ENCODE measurements around the gene HIVEP3.

The HIVEP3 gene

DNA sequence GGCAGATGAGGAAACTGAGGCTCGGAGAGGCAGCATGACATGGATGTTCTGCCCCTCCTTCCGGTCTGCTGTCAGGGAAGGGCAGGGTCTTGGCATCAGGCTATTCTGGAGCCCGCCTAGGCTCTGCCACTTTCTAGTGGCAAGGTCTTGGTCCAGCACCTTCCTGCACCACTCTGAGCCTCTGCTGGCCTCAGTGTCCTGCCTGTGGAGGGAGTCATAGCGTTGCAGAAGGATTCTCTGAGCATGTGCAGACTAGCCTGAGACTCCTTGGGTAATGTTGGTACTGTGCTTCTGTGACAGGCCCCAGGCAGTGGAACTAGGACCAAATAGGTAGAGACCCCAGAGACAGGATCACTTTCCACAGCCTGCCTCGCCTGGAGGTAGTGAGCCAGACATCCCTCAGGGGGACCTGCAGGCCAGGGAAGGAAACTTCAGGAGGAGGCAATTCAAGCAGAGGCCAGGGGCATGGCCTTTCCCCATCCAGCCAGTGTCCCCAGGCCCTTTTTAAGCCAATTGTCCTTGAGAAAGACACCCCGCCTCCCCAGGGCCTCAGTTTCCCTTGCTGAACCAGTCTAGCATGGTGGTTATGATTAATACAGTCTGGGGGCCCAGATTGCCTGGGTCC lies 444.9 kb downstream of the HIVEP3 start:
- DNase-seq: no peak

DNA sequence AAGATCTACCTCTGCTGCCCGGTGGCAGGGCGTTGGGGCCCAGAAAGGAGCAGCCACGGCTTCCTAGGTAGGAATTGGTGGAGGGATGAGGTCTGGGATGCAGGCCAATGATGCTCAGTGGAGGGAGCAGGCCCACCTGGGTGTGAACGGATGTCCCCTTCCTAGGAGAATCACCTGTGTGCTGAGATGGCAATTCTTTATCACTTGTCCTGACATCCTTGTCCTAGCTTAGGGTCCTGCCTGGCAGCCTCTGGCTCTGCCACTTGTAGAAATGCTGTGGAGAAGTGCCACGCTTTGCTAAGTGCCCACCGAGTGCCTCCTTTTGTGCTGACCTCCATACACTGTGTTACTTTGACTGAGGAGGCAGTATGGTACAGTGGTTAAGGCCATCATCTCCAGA lies 447.1 kb downstream of the HIVEP3 start:
- no peak for DNase-seq

DNA sequence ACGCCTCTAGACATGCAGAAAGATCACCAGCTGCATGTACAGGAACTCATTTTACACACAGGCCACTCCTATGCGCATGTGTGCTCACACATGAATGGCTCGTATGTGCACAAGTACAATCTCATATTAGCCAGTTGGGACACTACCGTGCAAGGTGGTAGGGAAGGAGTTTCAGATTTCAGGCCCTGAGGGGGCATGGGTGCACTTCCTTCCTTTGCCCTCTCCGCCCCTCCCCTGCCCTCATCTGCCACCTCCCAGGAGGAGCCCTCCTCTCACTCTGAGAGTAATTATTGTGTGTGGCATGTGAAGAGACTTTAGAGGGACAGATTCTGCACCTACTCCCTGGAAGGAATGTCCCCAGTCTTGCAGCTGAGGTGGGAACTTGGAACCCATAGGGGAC lies 449.0 kb downstream of the HIVEP3 start:
- no peak for DNase-seq

DNA sequence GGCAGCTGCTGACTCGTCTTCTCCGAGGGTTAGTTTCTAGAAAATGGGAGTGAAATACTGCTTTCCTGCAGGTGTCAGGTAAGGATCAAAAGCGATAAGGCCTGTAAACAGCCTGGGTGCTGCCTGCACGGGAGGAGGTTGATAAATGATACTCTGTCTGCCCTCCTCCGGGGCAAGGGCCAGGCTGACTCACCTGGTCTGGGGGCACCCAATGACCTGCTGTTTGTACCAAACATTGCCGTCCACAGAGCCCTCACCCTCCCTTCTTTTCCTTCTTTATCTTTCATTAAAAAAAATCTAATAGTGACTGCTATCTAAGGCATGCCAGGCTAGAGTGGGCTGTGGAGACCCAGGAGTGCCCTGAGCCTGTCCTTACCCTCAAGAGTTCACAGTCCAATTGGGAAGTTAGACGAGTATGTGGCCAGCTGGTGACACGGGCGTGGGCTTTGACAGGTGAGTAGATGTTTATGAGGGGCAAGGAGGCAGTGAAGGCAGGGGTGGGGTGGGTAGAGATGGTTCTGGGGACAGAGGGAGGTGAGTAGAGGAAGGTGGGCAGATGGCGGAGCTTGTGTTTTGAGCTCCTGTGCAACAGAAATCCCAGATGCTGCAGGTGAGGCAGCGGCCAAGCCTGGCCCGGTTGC lies 450.5 kb downstream of the HIVEP3 start:
- DNase-seq: no peak

DNA sequence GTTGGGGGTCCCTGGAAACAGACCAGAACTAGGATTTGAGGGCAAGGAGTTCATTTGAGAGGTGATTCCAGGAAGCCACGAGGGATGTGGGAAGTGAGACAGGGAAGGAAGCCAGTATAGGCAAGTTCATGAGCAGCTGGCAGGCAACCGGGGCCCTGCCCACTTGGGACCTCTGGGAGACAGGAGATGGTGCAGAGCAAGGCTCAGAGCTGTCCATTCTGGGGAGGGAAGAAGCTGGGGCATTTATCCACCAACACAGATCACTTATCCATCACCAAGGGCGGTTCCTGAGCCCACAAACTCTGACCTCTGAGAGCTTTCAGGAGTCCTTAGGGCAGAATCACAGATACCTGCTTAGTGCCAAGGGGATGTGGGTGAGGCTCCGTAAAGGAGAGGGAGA lies 451.0 kb downstream of the HIVEP3 start:
- no peak for DNase-seq

DNA sequence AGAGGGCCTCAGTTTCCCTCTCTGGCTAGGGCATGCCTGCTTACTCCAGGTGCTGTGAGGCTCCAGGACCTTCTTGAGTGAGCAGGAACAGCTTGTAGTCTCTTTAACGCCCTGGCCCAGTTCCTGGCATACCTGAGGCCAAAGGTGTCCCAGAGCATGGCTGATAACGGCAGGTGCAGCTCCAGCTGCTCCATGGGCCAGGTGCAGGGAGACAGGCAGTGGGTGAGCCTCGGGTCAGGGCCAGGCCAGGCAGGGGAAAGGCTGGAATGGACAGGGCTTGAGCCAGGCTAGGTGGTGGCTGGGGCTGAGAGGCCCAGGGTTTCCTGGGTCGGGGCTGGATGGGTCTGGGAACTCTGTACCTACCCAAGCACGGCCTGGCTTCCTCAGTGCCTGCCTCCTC lies 452.6 kb downstream of the HIVEP3 start:
- no peak for DNase-seq

DNA sequence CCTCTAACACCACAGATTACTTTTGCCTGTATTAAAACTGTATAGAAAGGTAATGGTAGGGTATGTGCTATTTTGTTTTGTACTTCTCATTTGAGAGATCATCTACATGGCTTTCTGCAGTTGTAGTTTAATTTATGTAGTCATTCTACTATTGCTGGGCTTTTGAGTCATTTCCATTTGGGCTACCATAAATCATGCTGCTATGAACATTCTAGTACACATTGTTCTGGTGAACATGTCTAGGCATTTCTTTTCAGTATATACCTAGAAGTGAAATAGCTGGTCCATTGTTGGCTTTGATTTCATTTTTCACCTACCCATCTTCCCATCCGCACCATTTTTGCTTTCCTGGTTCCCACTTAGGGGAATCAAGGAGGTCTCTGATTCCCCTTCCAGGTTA lies 453.0 kb downstream of the HIVEP3 start:
- DNase-seq: no peak

DNA sequence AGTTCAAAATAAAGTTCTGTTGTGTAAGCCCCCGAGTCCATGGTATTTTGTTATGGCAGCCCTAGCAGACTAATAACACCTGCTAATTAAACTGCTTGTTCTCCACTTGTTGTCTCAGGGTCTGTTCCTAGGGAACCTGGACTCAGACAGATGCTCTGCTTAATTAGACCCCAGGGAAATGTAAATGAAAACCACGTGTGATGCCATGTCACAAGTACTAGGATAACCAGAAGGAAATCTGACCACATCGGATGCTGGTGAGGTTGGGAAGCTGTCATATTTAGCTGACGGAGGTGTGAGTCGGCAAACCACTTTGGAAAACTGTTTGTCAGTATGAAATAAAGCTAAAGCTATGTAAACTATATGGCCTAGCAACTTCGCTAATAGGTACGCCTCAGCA lies 453.8 kb downstream of the HIVEP3 start:
- DNase-seq: no peak

DNA sequence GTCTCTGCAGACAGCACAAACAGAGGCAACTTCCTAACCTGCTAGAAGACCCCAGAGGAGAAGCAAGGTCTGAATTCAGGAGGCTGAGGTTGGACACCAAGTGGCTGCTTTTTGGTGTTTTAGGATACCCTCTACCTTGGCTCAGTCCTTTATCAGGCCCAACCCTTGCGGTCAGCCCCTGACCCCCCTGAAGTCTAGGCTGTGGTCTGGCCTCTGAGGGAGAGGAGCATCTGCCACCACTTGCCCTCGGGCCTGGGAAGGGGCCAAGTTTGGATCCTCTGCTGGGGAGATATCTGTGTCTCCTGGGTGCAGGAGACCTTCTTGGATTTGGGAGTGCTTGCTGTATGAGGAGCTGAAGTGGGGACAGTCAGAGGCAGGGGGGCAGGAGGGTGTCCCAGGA lies 455.2 kb downstream of the HIVEP3 start:
- DNase-seq: no peak

DNA sequence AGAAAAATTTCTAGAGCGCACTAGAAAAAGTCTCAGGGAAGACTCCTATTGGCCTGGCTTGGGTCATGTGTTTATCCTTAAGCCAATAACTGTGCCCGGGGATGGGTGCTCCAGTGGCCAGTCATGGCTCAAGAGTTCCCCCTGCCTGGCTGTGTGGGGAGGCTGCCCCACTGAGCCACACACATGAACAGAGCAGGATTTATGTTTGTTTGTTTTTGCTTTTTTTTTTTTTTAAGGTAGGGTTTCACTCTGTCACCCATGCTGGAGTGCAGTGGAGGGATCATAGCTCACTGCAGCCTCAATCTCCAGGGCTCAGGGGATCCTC lies 456.1 kb downstream of the HIVEP3 start:
- DNase-seq: no peak

DNA sequence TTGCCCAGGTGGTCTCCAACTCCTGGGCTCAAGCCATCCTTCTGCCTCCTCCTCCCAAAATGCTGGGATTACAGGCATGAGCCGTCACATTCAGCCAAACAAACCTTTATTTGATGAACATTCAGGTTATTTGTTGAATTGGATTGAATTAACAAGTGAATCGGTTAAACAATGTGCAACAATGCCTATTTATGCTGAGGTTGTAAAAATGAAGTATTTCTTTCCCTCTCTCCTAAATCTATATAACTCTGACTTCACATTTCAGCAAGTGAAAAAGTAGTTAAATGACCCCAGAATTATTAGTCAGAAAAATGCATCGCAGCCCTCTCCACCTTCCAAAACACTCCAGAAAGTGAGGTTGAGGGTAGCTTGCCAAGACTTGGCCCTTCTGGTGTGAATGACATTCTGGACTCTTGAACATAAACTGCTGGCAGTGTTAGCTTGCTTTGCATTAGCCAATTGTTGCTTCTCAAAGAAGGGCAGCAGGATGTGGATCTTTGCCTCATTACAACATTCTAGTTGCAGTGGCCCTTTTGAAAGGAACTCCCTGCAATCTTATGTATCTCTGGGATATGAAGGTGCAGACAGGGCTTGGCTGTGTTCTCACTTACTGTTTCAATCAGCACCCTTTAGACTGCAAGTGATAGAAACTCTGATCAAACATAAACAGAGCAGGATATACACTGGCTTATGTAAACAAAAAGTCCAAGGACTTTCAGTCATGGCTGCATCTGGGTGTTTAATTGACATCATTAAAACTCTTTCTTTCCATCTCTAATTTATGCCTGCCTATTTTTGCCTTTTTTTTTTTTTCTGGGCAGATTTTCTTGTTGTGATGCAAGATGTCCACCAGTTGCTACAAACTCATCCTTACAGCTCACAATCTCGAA lies 456.7 kb downstream of the HIVEP3 start:
- no peak for DNase-seq

DNA sequence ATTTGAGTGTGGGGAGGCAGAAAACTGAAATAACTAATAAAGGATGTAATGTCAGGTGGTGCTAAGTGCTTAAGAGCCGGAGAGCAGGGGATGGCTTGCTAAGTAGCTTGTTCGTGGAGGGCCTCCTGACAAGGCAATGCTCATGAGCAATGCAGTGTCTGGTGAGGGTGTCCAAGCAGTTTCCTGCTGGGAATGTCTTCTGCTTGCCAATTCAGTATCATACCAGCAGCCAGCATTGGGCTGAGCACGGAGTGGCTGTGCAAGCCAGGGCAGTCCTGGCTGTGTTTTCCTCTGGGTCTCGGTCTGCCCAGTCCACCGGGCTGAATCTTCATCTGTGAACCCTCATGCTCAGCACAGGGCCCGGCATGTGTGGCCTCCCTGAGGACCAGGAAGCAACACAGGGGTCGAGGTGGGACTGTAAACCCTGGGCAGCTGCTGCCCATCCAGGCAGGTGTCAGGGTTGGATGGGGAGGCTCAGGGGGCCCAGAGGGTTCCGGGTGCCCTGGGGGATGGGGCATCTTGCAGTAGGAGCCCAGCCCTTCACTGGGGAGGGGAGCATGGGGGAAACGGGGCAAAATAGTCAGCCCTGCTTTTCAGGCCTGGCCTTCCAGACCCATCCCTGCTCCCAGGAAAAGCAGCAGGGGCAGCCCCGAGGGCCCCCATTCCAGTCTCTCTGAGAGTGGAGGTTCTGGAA lies 461.7 kb downstream of the HIVEP3 start:
- DNase-seq: no peak

All from femur (tissue), 1 donor.